GM18511 (cell line): ENCODE data around the gene SUCO.

Source experiments
- ATAC-seq: cut with Tn5 transposase; IDR thresholded peaks from one replicate; pipeline ENCODE4 v1.9.1; 2021; ENCODE audit warnings: mild to moderate bottlenecking, moderate library complexity; ENCODE audit not compliant: unreplicated experiment

The SUCO gene

DNA sequence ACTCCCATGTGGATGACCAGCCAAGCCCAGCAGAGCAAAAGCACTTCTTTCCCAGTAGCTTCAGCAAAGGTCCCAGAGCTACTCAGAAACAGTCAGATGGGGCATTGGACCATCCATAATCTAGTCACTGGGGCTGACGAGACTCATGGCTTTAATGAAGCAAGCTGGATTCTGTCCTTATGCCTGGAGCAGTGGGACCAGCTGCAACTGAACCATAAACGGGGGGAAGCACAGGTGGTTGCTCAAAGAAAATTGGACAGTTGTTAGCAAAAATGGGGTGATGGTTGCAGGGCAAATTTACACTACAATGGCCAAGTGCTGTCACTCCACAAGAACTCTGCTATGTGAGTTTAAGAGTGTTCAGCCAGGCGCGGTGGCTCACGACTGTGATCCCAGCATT, 108.5 kb downstream of the SUCO start:
- ATAC-seq: no peak

DNA sequence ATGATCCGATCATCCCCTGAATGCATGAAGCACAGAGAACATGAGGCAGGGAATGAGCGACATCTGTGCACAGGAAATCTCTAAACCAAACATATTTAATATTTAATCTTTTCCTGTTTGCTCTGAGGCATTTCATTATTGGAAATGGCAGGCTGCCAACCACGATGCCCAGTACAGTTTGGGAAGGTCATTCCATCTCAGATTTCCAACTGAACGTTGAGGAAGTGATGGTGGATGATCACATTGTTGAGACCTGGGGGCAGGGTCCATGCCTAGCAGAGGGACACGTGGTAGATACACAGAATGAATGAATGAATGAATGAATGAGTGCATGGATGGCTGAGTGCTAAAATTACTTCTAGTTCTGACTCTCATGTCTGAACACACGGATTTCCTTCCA, 110.0 kb downstream of the SUCO start:
- no peak for ATAC-seq

DNA sequence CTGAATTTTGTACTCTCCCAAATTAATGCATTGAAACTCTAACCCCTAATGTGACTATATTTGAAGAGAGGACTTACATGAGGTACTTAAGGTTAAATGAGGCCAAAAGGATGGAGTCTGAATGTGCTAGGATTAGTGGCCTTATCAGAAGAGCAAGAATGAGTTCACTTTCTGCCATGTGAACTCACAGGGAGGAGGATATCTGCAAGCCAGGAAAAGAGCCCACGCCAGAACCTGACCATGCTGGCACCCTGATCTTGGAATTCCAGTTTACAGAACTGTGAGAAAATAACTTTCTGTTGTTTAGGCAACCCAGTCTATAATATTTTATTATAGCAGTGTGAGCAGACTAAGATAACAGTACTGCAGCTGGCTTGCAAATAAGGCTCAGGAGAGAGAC, 113.7 kb downstream of the SUCO start:
- no peak for ATAC-seq

DNA sequence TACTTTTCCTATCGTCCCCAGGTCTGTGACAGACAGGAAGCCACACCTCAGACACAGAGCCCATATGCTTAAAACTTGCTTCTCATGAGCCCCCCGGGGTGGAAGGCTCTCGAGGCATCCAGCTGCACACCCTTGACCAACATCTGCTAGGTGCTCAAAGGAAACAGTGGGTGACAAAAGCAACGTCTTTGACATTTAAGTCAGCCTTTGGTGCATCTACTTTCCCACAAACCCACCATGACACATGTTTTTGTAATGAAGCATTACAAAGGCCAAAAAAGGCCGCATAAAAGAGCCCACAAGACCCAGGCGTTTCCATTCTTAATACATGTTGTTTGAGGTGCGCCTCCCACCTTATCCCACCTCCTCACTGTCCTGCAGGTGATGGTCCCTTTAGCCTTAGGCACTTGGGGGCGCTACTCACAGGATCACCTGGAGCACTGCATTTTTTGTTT, 114.2 kb downstream of the SUCO start:
- no peak for ATAC-seq

DNA sequence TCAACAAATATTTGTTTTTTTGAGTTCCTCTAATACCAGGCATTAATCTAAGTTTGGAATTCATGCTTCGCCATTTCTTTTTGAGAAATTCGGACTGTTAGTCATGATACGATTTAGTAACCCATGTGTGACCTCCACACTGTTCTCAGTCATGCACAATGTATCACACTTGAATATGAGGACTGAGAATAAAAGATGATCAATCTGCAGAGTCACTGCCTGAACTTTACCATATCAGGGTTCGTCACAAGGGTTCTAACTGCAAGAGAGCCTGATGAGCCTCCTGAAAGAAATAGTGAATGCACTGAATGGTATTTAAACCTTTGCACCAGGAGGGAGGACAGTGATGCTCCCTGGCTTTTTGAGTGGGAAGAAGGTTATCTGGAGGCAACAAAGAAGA, 115.0 kb downstream of the SUCO start:
- ATAC-seq: no peak

DNA sequence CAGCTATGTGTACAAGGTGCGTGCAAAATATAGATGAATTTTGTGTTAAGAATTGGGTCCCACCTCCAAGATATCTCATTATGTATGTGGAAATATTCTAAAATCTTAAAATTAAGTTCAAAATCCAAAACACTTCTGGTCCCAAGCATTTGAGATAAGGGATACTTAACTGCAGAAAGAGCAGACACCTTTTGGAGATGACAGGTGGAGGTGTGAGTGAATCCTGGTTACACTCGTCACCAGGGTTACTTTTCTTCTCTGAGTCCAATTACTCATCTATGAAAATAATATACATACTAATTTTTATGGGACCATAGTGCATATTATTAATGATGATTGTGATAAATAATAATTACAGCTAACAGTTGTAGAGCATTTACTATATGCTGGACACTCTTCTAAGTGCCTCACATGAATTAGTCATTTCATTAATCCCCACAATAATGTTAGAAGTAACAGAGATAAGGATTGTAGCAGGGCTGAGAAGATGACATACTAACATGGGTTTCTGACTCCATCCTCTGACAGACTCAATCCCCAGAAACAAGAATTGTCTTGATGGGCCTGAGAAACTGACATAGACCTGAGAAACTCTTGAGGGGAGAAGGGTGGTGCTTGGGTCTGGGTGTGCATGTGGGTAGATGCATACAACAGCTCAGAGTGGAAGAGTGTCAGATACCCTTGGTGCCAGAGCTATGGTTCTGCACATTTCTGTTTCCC, 117.7 kb downstream of the SUCO start:
- ATAC-seq: no peak

DNA sequence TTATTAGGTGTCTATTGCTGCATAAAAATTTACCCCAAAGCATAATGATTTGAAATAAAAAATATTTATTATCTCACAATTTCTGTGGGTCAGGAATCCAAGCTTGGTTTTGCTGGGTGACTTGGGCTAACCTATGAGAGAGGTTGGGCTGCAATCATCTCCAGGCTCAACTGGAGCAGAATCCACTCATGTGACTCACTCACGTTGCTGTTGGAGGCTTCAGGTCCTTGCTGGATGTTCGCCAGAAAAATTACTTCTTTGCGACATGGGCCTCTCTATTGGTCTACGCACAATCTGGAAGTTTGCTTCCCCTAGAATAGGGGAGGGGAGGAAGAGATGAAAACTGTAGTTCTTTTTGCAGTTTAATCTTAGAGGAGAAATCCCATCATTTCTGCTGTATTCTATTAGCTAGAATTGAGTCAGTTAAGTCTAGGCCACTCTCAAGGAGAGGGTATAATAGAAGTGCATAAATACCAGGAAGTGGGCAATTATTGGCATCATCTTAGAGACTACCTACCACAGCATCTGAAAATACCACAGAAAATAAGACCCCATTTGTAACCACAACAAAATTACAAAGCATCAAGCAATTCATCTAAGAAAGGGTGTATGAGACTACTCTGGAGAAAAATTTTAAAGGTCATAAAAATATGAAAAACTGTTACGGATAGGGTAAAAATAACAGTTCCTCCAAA, 120.2 kb downstream of the SUCO start:
- ATAC-seq: no peak

DNA sequence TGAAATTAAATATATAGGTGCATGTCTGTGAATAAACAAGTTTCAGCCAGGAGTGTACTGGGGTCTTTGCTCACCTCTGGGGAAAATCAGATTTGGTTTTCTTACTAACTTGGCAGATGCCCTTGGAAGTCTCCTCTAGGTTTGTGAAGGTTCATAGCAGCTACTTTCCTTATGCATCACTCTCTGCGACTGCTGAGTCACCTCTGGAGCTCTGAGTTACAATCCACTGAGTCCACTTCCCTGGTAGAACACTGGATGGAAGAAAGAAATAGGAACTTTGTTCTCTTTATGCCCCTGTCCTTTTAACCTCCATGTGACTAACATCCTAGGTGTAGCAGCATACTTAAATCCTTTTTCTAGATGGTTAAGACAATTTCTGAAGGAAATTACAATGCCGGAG, 121.6 kb downstream of the SUCO start:
- no peak for ATAC-seq

DNA sequence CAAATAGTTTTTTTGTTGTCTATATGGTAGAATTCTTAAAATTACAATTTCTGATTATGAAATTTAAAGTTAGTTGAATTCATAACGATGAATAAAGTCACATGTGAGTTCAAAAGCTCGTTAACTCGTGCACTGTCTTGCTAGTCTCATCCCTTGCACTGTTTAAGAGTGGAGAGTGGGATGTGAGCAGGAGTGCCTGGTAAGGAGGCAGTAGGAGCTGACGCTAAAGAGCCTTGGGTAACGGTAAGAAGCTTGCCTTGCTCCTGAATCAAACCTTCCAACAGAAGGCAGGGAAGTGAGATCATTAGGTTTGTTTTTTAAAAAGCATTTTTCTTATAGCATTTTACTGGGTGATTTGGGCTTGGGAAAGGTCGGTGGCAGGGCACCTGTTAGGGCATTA, 123.6 kb downstream of the SUCO start:
- ATAC-seq: no peak

DNA sequence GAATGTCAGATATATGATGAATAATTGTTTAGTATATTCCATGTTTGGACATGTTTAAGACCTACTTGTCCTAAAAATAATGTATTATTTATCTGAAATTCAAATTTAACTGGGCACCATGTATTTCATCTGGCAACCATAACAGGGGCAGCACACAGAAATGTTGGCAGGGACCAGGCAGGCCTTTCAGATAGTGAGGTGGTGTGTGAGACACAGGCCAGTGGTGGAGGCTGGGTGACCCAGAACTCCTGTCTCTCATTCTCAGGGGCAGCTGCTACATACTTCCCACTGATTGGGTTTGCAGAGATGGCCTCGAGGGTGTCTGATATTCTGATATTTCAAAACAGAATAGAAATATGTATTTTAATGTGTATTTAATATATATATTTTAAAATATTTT, 124.6 kb downstream of the SUCO start:
- no peak for ATAC-seq

DNA sequence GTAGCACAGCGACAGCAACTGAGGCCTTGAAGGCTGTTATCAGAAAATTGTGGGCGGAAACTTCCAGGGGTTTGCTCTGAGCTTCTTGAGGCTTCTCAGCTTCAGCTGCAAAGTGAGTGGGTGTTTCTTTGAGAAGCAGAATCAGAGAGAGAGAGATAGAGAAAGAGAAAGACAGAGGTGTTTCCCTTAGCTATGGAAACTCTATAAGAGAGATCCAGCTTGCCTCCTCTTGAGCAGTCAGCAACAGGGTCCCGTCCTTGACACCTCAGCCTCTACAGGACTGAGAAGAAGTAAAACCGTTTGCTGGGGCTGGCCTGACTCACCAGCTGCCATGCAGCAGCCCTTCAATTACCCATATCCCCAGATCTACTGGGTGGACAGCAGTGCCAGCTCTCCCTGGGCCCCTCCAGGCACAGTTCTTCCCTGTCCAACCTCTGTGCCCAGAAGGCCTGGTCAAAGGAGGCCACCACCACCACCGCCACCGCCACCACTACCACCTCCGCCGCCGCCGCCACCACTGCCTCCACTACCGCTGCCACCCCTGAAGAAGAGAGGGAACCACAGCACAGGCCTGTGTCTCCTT, 126.0 kb downstream of the SUCO start, which contains the start of gene FASLG:
FASLG (plus strand) TSS at position 233 of the 583 bp plus-strand sequence; CDS start at position 332, 99 bp downstream.
- ATAC-seq: no peak

DNA sequence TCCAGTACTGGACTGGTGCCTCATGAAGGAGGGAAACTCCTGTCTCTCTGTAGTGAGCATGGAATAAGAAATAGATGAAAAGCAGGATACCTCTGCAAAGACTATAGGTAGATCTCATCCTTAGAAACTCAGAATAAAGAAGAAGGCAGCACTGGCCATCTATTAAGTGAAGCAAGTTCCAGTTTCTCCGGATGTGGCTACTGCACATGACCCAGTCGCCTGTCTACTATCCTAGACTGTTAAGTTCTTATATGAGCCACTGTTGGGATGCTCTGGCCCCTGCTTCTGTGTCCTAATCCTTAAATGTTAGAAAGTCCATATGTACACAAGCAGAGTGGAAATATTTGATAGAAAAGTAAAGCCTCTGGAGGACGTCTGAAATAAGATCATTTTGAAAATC, 128.2 kb downstream of the SUCO start:
- no peak for ATAC-seq
